ENCODE measurements around the gene CLCNKA.
"Not testable (repeated sequence)": the region's sequence is repeated elsewhere in the genome, so short reads cannot be mapped to it uniquely, and the experiment has no call there.

Gene CLCNKA

GRCh38 chr1:16021681-16022080 is at the start of gene CLCNKA:
TSS of gene CLCNKA (plus strand) at chr1:16022036. CDS start at chr1:16022620, 584 bp downstream.
- no peak for DNase-seq (ENCODE audit: low read depth in 1 of 2, low spot score in 1 of 2)

GRCh38 chr1:15972409-15972808 is 49.4 kb upstream of the CLCNKA start:
- no peak for DNase-seq (ENCODE audit: low read depth in 1 of 2, low spot score in 1 of 2)

DNA sequence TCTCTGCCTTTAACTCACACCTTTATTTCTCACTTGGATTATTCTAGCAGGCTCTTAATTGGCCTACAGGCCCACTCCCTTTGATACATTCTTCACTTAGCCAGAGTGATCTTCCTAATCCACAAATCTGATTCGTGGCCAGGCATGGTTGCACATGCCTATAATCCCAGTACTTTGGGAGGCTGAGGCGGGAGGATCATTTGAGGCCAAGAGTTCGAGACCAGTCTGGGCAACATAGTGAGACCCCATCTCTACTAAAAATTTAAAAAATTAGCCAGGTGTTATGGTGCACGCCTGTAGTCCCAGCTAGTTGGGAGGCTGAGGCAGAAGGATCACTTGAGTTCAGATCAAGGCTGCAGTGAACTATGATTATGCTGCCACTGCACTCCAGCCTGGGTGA is 48.1 kb upstream of the CLCNKA start:
- no peak for DNase-seq (ENCODE audit: low read depth in 1 of 2, low spot score in 1 of 2)

DNA sequence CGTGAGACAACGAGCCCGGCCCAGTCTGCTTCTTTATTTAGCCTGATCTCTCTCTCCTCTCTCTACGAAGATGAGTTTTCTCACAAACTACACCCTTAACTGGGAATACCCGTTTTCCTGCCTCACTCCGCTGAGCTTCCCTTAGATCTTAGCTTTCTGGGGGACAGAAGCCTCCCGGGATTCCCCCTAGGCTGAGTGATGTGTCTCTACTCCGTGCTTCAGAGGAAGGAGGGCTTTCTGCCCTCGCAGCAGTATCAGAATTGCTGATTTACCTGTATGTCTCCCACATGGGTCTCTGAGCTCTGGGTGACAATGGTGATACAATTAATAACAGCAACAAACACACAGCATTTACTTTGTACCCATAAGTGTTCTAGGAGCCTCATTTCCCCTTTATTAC is 47.0 kb upstream of the CLCNKA start:
- no peak for DNase-seq (ENCODE audit: low read depth in 1 of 2, low spot score in 1 of 2)

GRCh38 chr1:15975358-15975804 is 46.5 kb upstream of the CLCNKA start:
- DNase-seq (ENCODE audit: low read depth in 1 of 2, low spot score in 1 of 2): peak; percentile 38 to 70

DNA sequence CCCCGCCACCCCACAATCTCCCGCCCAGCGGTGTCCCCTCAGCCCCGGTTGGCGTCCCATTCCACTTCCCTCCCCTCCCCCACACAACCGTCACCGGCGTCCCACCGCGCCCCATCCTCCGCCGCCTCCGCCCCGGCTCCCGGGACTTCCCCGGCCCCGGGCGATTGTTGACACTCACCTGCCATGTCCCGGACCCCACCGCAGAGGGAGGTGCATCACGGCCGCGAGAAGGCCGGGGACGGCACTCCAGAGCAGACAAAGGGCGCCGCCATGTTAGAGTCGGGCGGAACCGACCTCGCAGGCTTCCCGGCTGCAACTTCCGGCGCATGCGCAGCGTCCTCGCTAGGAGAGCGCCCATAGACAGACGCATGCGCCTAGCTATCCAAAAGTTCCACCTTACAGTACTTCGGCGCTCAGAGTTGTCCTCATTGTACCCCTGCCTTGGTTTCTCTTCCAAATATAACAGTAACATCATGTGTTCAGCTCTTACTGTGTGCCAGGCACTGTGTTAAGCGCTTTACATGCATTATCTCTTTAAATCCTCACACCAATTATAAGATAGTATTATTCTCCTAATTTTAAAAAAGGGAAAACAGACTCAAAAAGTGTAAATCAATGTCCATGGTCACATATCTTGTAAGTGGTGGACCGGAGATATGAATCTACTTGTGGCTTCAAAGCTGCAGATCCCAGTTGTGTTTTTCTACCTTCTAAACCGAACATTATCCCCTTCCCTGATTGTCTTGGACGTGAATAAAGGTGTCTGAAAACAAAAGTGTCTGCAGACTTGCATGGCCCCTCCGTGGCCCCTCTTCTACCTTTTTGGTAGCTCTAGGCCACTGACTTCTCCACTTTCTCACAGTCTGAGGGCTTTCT is 45.8 kb upstream of the CLCNKA start, which contains the start of gene ZBTB17:
ZBTB17 (minus strand) TSS at position 297 of the 876 bp plus-strand sequence. CDS start 27,606 bp downstream, outside the sequence.
- DNase-seq (ENCODE audit: low read depth in 1 of 2, low spot score in 1 of 2): peak; percentile 90 to 95

- DNase-seq (ENCODE audit: low read depth in 1 of 2, low spot score in 1 of 2): not testable (repeated sequence)
Measured at GRCh38 chr1:15977947-15978346, 43.9 kb upstream of the CLCNKA start.

GRCh38 chr1:15981679-15982078 is 40.2 kb upstream of the CLCNKA start:
- no peak for DNase-seq (ENCODE audit: low read depth in 1 of 2, low spot score in 1 of 2)

- no peak for DNase-seq (ENCODE audit: low read depth in 1 of 2, low spot score in 1 of 2)
Measured at GRCh38 chr1:15983275-15983674, 38.6 kb upstream of the CLCNKA start.

- DNase-seq (ENCODE audit: low read depth in 1 of 2, low spot score in 1 of 2): no peak
Measured at GRCh38 chr1:15985611-15986297, 36.1 kb upstream of the CLCNKA start.

- DNase-seq (ENCODE audit: low read depth in 1 of 2, low spot score in 1 of 2): no peak
Measured at GRCh38 chr1:15988856-15989736, 32.7 kb upstream of the CLCNKA start.

- no peak for DNase-seq (ENCODE audit: low read depth in 1 of 2, low spot score in 1 of 2)
Measured at GRCh38 chr1:15989776-15990175, 32.1 kb upstream of the CLCNKA start.

- no peak for DNase-seq (ENCODE audit: low read depth in 1 of 2, low spot score in 1 of 2)
Measured at GRCh38 chr1:15991427-15992186, 30.2 kb upstream of the CLCNKA start.

GRCh38 chr1:15992187-15992553 is 29.7 kb upstream of the CLCNKA start:
- DNase-seq (ENCODE audit: low read depth in 1 of 2, low spot score in 1 of 2): no peak

GRCh38 chr1:15992582-15993500 is 29.0 kb upstream of the CLCNKA start:
- DNase-seq (ENCODE audit: low read depth in 1 of 2, low spot score in 1 of 2): no peak

DNA sequence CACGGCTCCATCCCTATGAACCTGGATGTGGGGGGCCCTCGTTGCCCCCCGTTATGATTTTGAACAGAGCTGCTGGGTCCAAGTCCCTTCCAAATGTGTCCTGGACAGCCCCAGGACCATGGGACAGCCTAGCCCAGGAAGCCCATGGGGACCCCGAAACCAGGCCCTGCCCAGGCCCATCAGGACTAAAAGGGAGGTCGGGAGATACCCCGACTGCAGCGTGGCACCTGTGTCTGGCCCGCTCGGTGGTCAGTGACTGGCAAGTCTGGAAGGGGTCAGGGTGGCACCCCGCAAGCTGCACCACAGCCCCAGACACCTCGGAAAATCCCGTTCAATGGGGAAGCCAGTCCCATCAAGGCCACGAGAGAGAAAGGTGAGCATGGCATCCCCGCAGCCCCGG is 28.2 kb upstream of the CLCNKA start:
- no peak for DNase-seq (ENCODE audit: low read depth in 1 of 2, low spot score in 1 of 2)

DNA sequence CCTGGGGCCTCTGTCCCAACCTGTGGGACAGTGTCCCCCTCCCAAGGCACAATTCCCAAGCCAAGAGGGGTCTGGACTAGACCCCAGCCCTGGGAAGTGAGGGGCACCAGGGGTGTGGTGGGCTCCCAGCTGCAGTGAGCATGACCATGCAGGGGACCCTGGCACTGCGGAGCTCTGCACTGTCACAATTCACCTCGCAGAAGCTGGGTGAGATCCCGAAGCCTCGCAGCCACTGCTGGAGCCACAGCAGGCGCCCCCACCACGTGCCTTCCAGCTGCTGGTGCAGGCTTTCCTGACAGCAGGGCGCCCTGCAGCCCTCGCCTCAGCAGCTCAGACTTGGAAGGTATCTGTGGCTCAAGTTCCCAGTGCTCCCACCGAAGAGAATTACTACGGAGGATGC is 27.8 kb upstream of the CLCNKA start:
- DNase-seq (ENCODE audit: low read depth in 1 of 2, low spot score in 1 of 2): no peak

DNA sequence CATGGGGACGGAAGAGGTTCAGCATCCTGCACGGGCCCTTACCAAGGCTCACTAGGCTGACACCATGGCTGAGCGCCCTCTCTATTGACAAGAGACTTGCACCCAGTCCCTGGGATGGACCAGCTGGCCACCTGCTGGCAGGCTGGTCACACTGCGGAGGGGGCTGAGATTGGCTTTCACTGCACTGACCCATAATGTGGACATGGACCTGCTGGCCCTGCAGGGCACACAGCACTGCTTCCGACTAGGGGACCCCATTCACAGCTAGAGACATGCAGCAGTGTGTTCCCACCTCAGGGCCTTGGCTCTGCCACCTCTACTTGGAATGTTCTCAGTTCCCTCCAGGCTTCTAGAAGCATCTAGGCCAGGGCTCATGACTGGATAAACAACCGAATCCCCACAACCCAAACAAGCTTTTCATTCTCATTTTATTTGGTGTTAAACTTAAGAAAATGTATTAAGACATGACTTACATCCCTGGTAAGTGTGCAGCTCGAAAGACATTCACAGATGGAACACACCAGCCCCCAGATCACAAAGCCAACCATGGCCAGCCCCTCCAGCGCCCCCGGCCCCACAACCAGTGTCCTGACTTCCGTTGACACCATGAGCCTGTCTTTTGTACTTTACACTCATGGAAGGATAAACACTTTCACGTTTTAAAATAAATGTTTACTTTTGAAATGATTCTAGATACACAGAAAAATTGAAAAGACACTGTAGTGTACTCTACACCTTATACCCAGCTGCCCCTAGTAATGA is 27.1 kb upstream of the CLCNKA start:
- peak in 1 of 2 donors; percentile 33 for DNase-seq (ENCODE audit: low read depth in 1 of 2, low spot score in 1 of 2)

Data from stimulated activated CD4-positive, alpha-beta T cell treated with anti-CD3 and anti-CD28 coated beads, Interleukin-15, amount 100 ng/mL, for 1 hour (primary cell).